Glomerular visceral epithelial cell (primary cell): ENCODE measurements around the gene CHRNB2.
"Not testable (repeated sequence)": the region's sequence is repeated elsewhere in the genome, so short reads cannot be mapped to it uniquely, and the experiment has no call there.

Source experiments
- DNase-seq: peaks from one replicate; pipeline ENCODE4 v3.0.0-alpha.2; 2016; ENCODE audit errors: extremely low spot score

Gene CHRNB2, protein sequence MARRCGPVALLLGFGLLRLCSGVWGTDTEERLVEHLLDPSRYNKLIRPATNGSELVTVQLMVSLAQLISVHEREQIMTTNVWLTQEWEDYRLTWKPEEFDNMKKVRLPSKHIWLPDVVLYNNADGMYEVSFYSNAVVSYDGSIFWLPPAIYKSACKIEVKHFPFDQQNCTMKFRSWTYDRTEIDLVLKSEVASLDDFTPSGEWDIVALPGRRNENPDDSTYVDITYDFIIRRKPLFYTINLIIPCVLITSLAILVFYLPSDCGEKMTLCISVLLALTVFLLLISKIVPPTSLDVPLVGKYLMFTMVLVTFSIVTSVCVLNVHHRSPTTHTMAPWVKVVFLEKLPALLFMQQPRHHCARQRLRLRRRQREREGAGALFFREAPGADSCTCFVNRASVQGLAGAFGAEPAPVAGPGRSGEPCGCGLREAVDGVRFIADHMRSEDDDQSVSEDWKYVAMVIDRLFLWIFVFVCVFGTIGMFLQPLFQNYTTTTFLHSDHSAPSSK

DNA sequence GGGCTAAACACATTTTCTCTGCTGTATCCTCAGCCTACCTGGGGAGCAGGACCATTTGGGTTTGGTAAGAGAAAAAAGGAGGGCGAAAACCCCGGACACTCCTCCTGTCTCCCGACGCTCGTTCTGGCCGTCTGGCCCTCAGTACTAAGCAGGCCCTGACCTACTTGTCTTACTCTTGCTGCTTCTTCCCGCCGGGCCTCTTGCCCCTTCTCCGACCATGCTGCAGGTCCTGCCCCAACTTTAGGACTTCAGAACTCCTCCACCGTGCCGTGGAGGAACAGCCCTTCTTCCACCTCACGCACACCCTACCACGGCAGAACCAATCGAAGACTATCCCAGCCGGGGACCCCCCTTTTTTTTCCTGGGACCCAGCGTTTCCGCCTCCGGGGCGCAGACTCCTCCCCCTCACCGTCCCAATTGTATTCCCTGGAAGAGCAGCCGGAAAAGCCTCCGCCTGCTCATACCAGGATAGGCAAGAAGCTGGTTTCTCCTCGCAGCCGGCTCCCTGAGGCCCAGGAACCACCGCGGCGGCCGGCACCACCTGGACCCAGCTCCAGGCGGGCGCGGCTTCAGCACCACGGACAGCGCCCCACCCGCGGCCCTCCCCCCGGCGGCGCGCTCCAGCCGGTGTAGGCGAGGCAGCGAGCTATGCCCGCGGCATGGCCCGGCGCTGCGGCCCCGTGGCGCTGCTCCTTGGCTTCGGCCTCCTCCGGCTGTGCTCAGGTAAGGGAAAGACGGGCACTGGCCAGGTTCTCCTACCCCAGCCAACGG, at the start of gene CHRNB2:
TSS of gene CHRNB2 (plus strand) at position 393 of the 771 bp plus-strand sequence. CDS start at position 660, 267 bp downstream.
- DNase-seq = peak; percentile 72

DNA sequence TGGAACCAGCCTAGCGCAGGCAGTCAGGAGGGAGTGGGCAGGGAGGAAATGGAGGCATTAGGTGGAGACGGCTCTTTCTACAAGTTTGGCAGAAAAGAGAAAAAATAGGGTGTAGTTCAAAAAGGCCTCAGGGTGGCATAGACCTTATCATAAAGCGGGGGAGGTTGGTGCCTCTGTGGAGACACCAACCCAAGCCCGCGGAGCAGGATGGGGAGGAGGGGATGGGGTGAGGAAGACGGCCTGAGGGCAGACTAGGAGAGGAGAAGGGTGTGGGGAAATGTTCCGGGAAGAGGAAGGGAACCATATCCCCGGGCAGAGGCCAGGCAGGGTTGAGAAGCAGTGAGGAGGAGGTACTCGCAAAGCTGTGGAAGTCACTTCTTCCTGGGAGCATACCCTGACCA, 48.0 kb upstream of the CHRNB2 start:
- DNase-seq = no peak

DNA sequence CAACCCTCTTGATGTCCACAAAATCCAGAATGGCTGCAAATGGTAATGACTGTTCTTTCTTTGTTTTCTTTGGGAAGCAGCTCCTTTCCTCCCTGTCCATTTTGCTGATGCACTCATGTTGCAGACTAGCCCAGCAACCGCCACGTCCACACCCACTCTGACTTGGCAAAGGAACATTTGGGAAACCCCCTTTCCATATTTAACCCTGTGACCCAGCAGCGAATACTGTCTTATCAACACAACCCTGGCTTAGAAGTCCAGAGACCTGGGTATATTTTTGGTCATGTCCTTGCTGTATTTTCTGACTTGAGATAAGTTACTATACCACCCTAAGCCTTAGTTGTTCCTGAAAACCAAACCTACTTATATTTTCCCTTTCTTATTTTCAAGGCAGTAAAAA, 47.2 kb upstream of the CHRNB2 start:
- DNase-seq = no peak

DNA sequence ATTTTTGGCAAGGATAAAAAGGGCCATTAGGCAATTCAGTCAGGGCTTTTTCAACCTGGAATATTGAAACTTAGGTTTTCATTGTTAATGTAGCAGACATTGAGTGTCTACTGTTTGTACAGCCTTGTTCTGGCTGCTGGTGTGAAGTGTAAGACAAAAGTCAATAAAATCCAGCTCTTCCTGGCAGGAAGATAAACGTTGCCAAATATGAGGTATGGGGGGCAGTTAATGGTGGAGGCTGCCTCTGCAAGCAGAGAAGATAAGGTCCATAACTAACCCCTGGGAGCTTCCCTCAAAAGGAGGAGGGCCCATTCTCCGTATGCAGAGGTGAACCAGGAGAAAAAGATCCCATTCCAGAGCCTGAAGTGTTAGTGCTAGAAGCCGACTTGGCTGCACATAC, 45.9 kb upstream of the CHRNB2 start:
- no peak for DNase-seq

DNA sequence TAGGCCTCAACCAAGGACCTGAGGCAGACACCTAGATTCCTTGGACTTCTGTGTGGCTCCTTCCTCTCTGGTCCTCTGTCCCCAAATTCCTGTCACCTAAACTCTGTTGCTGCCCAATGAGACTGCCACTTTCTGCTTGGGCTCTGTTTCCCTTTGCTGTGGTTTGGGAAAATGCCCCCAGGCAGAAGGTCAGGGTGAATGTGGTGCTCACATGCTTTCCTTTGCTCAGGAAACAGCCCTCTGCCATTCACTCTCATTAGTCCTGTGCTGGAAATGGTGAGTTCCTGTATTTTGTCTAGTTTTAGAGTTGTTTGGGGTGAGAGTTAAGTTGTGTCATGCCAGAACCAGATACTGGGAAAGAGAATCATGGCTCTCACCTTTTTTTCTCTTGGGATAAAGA, 42.7 kb upstream of the CHRNB2 start:
- DNase-seq = no peak

DNA sequence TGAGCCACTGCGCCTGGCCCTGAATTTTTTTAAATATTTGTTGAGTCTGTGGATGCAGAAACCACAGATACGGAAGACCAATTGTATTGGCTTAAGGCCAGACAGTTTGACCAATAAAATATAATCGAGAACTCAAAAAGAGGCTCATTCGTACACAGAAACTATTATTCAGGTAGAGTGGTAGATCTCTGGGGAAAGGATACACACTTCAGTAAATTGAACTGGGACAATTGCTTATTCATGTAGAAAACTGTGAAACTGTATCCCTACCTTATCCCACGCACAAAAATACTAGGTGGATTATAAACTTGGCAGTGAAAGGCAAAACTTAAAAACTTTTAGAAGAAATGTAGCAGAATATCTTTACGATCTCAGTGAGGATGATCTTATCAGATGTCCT, 40.4 kb upstream of the CHRNB2 start:
- DNase-seq = no peak

DNA sequence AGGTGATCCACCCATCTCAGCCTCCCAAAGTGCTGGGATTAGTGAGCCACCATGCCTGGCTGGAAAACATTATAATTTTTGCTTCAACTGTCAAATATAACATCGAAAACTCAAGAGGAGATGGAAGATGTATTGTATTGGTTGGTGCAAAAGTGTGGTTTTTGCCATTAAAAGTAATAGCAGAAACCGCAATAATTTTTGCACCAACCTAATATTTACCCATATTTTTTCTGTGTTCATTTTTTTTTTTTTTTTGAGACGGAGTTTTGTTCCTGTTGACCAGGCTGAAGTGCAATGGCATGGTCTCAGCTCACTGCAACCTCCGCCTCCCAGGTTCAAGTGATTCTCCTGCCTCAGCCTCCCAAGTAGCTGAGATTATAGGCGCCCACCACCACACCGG, 38.3 kb upstream of the CHRNB2 start:
- no peak for DNase-seq

DNA sequence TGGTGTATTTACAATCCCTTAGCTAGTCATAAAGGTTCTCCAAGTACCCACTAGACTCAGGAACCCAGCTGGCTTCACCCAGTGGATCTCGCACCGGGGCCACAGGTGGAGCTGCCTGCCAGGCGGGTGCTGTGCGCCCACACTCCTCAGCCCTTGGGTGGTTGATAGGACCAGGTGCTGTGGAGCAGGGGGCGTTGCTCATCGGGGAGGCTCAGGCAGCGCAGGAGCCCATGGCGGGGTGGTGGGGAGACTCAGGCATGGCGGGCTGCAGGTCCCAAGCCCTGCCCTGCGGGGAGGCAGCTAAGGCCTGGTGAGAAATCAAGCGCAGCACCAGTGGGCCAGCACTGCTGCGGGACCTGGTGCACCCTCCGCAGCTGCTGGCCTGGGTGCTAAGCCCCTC, 35.6 kb upstream of the CHRNB2 start:
- not testable (repeated sequence) for DNase-seq

DNA sequence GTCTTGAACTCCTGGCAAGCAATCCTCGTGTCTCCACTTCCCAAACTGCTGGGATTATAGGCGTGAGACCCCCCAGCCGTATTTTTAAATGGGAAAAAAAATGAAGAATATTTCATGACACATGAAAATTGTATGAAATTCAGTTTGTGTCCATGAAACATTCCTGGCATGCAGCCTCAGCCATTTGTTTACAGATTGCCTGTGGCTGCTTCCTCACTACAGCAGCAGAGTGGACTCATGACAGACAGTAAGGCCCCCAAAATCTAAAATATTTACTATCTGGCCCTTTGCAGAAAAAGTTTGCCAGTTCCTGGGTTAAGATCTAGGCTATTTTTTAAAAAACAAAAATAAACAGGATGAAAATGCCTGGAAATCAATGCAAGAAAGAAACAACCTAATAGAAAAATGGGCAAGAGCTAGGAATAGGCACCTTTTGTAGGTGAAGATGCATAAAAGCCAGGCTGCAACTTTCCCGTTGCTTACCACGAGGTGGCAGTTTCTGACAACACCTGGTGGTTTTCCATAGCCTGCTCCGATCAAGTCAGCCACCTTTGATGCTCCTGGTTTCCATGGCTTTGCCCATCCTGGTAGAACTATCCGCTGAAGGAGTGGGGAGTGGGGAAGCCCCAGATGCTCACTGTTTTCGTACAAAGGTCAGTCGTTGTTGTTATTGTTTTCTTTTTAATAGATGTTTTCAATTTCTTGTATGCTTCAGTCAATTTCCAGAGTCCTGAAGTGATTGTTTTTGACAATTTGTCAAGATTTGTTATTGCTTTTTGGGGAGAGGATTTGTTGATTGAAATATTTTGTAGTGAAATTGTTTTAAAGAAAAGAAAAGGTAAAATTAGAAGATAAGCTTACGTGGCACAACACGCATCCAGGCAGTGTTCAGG, 33.4 kb upstream of the CHRNB2 start:
- peak; percentile 45 for DNase-seq

DNA sequence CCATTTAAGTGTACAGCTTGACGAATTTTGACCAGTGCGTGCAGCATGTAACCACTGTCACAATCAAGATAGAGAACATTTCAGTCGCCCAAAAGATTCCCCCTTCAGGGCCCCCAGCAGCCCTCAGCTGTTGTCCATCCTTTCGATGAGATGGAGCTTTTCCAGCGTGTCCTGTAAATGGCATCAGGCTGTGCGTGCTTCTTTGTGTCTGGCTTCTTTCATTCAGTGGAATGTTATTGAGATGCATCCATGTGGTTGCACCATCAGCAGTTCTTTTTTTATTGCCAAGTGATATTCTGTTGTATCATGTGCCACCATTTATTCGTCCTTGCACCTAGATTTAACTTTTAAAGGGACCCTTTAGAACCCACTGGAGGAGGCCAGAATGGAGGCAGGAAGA, 31.0 kb upstream of the CHRNB2 start:
- DNase-seq = no peak

DNA sequence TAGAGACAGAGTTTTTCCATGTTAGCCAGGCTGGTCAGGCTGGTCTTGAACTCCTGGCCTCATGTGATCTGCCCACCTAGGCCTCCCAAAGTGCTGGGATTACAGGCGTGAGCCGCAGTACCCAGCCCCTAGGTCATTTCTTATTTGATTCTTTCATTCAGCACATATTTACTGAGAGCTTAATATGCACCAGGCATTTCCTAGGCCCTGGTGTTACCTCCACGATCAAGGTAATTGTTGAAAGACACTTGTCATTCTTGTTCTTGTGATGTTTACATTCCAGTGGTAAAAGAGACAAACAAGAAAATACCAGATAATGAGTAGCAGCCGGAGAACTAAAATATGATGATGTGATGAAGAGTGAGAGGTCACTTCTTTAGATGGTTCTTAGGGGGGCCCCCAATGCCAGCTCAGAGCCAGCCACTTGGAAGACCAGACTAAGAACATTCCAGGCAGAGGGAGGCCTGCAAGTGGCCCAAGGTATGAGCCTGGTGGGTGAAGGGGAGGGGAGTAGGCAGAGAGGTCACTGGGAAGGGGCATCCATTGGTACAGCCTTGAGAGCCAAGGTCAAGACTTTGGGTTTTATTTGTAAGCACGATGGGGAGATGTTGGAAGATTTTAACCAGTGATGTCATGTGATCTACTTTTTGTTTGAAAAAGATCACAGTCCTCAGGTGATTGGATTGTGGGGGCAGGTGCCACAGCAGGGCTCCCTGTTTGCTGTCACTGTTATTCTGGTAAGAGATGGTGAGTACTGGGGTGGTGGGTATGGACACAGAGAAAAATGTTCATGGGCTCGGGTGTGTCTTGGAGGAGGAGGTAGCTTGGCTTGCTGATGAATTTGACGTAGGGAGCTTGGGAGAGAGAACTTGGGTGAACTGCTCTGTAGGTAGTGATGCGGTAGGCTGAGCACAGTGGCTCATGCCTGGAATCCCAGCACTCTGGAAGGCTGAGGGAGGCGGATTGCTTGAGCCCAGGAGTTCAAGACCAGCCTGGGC, 27.8 kb upstream of the CHRNB2 start:
- DNase-seq = no peak

DNA sequence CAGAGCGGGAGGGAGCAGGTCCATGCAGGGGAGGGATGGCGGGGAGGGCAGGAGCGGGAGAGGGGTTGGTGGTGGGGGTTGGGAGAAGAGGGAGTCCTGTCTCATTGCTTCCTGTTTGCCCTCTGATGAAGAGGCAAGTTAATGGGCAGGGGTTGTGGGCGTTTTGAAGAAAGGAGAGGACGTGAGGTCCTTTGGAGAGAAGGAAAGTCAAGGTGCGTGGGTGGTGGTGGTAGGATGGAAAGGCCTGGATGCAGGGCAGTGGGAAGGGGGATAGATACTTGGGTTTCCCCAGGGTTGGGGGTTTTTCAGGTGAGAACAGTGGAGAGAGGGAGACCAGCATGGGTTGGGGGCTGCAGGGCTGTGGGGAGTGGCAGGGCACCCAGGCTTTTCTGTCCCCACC, 26.3 kb upstream of the CHRNB2 start:
- no peak for DNase-seq

DNA sequence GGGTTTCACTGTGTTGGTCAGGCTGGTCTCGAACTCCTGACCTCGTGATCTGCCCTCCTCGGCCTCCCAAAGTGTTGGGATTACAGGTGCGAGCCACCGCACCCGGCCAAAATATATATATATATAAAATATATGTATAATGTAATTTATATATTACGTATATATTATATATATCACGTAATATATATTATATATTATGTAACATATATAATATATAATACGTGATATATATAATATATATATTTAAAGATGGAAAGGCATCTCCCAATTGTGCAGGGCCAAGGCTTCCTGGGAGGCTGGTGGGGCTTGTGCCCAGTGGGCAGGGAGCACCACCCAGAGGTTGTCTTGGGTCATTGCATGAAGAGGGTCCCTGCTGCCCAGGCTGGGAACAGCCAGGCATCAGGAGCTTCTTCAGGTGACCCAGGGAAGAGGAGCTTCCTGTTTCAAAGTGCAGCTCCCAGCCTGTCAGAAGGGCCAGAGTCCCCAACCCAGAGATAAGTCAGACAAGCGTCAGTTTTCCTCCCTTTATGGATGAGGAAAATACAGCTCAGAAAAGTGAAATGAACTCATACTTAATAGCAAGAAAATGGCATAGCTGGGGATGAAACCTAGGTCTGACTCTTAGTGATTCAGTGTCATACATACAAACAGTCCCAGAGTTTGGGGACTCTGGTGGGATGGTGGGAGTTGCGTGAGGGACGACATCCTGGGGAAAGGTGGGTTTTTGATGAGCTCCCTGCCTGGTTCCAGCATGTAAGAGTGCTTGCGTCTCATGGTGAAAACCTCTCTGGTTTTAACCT, 21.1 kb upstream of the CHRNB2 start:
- DNase-seq = peak; percentile 66

DNA sequence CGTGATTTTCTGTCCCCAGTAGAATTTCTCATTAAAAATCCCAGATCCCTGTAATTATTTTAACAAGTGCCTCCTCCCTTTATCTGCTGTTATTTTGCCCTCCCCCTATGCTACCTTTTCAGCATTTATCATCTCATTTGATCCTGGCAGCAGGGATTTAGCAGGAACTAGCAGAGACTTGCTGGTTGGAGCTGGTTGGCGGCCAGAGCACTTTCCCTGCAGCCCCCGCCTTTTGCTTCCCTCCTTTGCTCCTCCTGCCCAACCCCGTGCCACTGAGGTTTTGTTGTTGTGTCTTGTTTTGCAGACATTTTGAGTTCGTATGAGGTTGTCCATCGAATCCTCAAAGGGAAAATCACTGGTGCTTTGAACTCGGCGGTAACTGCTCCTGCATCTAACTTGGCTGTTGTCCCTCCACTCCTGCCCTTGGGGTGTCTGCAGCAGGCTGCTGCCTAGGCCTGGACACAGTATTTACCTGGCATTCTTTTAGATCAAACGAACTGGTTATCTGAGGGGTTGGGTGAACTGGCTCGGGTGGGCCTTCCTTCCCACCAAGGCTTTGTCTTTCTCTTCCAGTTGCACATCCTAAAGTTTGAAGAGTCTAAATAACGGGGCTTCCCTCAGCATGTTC, 20.4 kb upstream of the CHRNB2 start:
- DNase-seq = no peak

DNA sequence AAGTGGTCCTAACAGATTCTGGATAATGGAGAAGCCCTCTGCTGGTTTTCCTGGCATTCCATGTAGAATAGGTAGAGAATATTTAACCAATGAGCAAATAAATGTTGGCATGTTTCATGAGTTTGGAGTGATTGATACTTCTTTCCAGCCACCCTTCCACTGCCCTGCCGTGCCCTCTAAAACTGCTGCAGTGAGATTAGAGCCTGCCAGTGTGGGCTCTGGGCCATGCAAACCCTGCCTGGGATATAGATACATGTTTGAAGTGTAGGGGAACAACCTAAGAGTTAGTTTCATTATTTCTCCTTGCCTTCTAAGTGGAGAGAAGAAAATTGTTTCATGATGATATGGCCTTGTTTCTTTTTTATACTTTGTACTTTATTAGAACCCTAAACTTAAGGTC, 19.6 kb upstream of the CHRNB2 start:
- no peak for DNase-seq

DNA sequence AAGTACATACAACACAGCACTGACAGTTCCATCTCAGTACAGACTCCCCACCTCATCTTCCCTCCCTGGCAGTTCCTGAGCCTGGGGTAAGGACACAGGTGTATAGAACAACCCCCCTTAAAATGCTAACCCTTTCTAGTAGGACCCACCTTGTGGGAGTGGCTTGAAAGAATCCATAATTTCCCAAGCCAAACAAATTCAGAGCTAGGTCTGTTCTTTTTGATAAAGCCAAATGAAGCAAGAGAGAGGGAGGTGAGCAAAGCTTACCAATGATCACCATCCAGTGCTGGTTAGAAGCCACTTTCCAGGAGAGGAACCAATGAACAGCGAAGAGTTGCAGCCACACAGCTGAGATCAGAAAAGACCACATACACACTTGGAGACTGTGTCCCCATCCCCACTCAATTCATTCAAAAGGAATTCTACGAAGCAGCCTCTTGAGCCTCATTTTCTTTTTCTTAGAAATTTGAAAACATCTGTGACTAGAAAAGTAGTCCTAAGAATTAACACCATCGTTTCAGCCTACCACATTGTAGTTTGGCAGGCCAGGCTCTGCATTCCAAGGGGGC, 18.3 kb upstream of the CHRNB2 start:
- DNase-seq = no peak

DNA sequence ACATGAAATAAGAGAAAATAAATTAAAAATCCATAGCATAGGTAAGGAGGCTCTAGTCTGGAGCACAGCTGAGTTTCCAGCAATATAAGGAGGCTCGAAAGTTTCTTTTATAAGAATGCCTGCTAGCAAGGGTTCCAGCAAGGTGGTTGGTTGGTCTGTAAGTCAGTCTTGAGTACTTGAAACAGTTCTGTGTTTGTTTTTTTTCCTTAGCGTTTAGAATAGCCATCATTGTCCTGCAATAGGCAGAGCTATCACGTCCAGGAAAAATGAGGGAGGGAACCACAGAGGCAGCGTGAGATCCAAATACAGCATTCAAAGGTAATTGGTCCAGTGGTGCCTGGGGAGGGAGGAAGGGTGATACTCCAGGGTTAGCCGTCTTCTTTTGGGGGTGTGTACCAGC, 17.5 kb upstream of the CHRNB2 start:
- no peak for DNase-seq

DNA sequence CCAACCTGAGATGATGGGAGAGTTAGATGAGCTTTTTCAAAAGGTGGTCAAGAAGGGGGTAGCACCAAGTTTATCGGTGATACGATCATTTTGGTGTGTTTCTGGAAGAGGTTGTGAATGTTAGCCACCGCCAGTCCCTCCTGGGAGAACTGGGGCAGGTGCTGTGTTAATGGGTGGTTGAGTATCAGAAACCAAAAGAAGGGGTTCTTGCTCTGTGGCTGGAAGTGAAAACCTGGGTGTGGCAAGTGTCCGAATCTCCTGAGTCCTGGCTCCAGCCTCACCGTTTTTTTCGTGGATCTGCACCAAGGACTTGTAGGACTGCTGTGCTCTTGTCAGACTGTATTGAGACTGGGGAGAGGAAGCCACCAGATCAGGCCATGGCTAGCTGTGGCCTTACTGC, 16.9 kb upstream of the CHRNB2 start:
- DNase-seq = no peak

DNA sequence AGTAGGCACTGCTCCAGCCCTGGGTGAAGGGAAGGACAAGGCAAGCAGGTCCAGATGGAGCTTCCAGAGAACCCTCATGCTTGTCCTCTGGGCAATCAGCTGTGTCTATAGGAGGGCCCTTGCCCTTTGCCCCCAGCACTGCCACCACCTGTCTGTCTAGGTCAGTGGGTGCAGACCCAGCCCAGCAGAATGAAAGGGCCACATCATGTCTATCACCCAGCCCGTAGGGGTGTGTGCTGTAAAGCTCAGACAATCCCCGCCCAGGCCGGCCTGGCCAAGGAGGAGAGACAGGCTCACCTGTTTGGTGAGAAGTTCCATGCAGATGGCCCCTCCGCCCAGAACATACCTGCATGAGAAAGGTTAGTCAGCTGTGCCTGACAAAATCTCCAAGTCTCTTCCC, 16.1 kb upstream of the CHRNB2 start:
- DNase-seq = no peak
